ENCODE results near the gene PRDX6. TPM values are rescaled to one million over a fixed set of nuclear protein-coding genes. Genes with fewer than 3 reads are reported as not detected.

The PRDX6 gene
- total RNA-seq, 1 donor from 2014 or later = 520 TPM

DNA sequence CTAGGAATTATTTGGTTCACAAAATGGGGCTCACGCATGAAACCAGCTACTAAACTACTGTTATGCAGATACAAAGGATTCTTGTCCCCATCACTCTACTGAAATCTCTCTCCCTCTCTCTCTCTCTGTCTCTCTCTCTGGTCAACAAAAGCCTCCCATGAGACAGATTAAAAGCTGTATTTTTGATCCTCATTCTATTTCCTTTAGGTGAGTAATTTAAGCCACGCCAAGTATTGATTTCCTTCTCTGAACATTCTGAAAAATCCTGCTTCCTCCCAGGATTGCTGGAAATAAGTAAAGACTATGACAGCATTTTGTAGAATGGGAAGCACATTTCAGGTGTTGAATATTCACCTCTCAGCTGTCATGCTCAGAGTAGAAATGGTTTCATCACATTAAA, 43.7 kb downstream of the PRDX6 start:
- Histone ChIP-seq H2AFZ (ENCODE audit: low read depth, low read length) (no peak overlapping the region), H3K9ac (ENCODE audit: low read length) (no peak overlapping the region), H3K27ac (ENCODE audit: low read depth, low read length) (no peak overlapping the region), H3K4me1 (ENCODE audit: insufficient read depth, low read length) (no peaks in the 10 kb centered on the region), H3K4me2 (ENCODE audit: low read length) (no peak overlapping the region), H3K27me3 (ENCODE audit: insufficient read depth, low read length) (no peaks in the 10 kb centered on the region), H3K79me2 (ENCODE audit: insufficient read depth, low read length) (no peaks in the 10 kb centered on the region), H3K4me3 (ENCODE audit: insufficient read depth, low read depth, low read length) (no peak overlapping the region), H3K36me3 (ENCODE audit: insufficient read depth, low read length) (no peaks in the 10 kb centered on the region), H3K9me3 (ENCODE audit: insufficient read depth, low read depth, low read length) (no peaks in the 10 kb centered on the region), H4K20me1 (ENCODE audit: insufficient read depth, low read length) (no peaks in the 10 kb centered on the region)
- no peaks in the 10 kb centered on the region for H3K27me3 Mint-ChIP-seq (ENCODE audit: low read depth, unreplicated experiment)
- no peak overlapping the region for H3K27ac Mint-ChIP-seq (ENCODE audit: unreplicated experiment)
- no peaks in the 10 kb centered on the region for H3K9me3 Mint-ChIP-seq (ENCODE audit: unreplicated experiment)
- FAIRE-seq (no peak), DNase-seq (ENCODE audit: low read depth) (no peak)
- H3K36me3 Mint-ChIP-seq (ENCODE audit: low read depth, unreplicated experiment) = no peaks in the 10 kb centered on the region
- no peak overlapping the region for H3K4me3 Mint-ChIP-seq (ENCODE audit: unreplicated experiment)
- TF ChIP-seq EZH2 (IDR thresholded peaks at IDR 0.05; ENCODE audit: insufficient read depth, low read length) = no peak
- no peak for TF ChIP-seq CTCF (IDR thresholded peaks at IDR 0.05; ENCODE audit: insufficient read depth, low read depth, low read length)
- peaks cover 2% of the 10 kb centered on the region for H3K4me1 Mint-ChIP-seq (ENCODE audit: low read depth, unreplicated experiment)

DNA sequence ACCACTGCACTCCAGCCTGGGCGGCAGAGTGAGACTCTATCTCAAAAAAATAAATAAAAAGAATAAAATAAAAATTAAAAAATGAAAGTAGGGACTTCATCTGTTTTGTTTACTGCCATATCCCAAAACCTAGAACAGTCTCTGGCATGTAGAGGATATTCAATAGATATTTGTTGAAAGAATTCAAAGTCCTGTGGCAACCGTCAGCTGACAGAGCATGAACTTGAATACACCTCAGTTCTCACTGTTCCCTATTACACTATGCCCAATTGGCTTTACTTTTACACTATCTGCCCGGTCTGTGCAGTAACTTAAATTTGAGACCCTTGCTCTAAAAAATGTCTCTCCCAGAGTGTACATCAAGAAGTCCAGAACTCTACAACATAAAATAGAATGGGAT, 46.2 kb downstream of the PRDX6 start:
- TF ChIP-seq CTCF (IDR thresholded peaks at IDR 0.05; ENCODE audit: insufficient read depth, low read depth, low read length) = no peak
- TF ChIP-seq EZH2 (IDR thresholded peaks at IDR 0.05; ENCODE audit: insufficient read depth, low read length) = no peak
- FAIRE-seq = no peak
- no peak overlapping the region for H3K27ac Mint-ChIP-seq (ENCODE audit: unreplicated experiment)

DNA sequence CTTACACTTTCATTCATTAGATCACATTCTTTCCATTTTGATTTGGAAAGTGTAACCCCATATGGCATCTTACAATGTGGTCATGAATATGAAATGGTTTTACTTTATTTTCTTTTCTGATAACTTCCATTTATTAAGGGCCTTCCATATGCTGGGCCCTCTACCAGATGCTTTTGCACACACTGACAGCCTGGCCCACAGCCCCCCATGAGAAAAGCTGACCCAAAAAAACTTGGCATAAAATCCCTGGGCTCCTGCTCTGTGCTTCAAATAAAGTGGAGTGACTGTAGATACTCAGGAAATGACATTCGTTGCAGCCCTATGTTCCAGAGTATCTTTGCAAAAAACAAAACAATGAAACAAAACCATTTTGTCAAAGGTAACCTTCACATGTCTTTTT, 48.8 kb downstream of the PRDX6 start:
- Mint-ChIP-seq H3K9me3 (ENCODE audit: unreplicated experiment) (no peaks in the 10 kb centered on the region), H3K36me3 (ENCODE audit: low read depth, unreplicated experiment) (no peaks in the 10 kb centered on the region), H3K4me3 (ENCODE audit: unreplicated experiment) (no peak overlapping the region), H3K27me3 (ENCODE audit: low read depth, unreplicated experiment) (no peaks in the 10 kb centered on the region), H3K27ac (ENCODE audit: unreplicated experiment) (no peak overlapping the region), H3K4me1 (ENCODE audit: low read depth, unreplicated experiment) (peaks cover 19% of the 10 kb centered on the region)
- Histone ChIP-seq H3K79me2 (ENCODE audit: insufficient read depth, low read length) (no peaks in the 10 kb centered on the region), H3K9ac (ENCODE audit: low read length) (no peak overlapping the region), H3K4me1 (ENCODE audit: insufficient read depth, low read length) (no peaks in the 10 kb centered on the region), H3K36me3 (ENCODE audit: insufficient read depth, low read length) (no peaks in the 10 kb centered on the region), H3K9me3 (ENCODE audit: insufficient read depth, low read depth, low read length) (no peaks in the 10 kb centered on the region), H3K27ac (ENCODE audit: low read depth, low read length) (no peak overlapping the region), H4K20me1 (ENCODE audit: insufficient read depth, low read length) (no peaks in the 10 kb centered on the region), H3K4me2 (ENCODE audit: low read length) (no peak overlapping the region), H3K4me3 (ENCODE audit: insufficient read depth, low read depth, low read length) (no peak overlapping the region), H3K27me3 (ENCODE audit: insufficient read depth, low read length) (no peaks in the 10 kb centered on the region), H2AFZ (ENCODE audit: low read depth, low read length) (no peak overlapping the region)
- DNase-seq (ENCODE audit: low read depth) (no peak), FAIRE-seq (no peak)
- TF ChIP-seq CTCF (IDR thresholded peaks at IDR 0.05; ENCODE audit: insufficient read depth, low read depth, low read length) = no peak
- no peak for TF ChIP-seq EZH2 (IDR thresholded peaks at IDR 0.05; ENCODE audit: insufficient read depth, low read length)

More for the DNA sequence above, 46.2 kb downstream of the PRDX6 start:
- Histone ChIP-seq H3K4me1 (ENCODE audit: insufficient read depth, low read length) (no peaks in the 10 kb centered on the region), H3K27ac (ENCODE audit: low read depth, low read length) (no peak overlapping the region), H4K20me1 (ENCODE audit: insufficient read depth, low read length) (no peaks in the 10 kb centered on the region), H3K9me3 (ENCODE audit: insufficient read depth, low read depth, low read length) (no peaks in the 10 kb centered on the region), H3K9ac (ENCODE audit: low read length) (no peak overlapping the region), H3K4me3 (ENCODE audit: insufficient read depth, low read depth, low read length) (no peak overlapping the region), H3K27me3 (ENCODE audit: insufficient read depth, low read length) (no peaks in the 10 kb centered on the region), H3K4me2 (ENCODE audit: low read length) (no peak overlapping the region), H3K36me3 (ENCODE audit: insufficient read depth, low read length) (no peaks in the 10 kb centered on the region), H2AFZ (ENCODE audit: low read depth, low read length) (no peak overlapping the region), H3K79me2 (ENCODE audit: insufficient read depth, low read length) (no peaks in the 10 kb centered on the region)
- H3K4me3 Mint-ChIP-seq (ENCODE audit: unreplicated experiment) = no peak overlapping the region
- H3K36me3 Mint-ChIP-seq (ENCODE audit: low read depth, unreplicated experiment) = no peaks in the 10 kb centered on the region
- H3K27me3 Mint-ChIP-seq (ENCODE audit: low read depth, unreplicated experiment) = no peaks in the 10 kb centered on the region
- DNase-seq (ENCODE audit: low read depth) = no peak
- peaks cover 4% of the 10 kb centered on the region for H3K4me1 Mint-ChIP-seq (ENCODE audit: low read depth, unreplicated experiment)
- no peaks in the 10 kb centered on the region for H3K9me3 Mint-ChIP-seq (ENCODE audit: unreplicated experiment)

Data from astrocyte (in vitro differentiated cells and primary cell).